DMS114 treated with DMSO at 0.1 percent for 48 hours (cell line): Measurements from ENCODE around the gene FADS3.
A peak's percentile ranks its signal among the peaks of the same experiment; 100 is the strongest.

Source experiments
- DNase-seq: peaks from one replicate; lab custom pipeline; 2025; ENCODE audit not compliant: unreplicated experiment; lab: John Stamatoyannopoulos, UW

FADS3 gene

DNA sequence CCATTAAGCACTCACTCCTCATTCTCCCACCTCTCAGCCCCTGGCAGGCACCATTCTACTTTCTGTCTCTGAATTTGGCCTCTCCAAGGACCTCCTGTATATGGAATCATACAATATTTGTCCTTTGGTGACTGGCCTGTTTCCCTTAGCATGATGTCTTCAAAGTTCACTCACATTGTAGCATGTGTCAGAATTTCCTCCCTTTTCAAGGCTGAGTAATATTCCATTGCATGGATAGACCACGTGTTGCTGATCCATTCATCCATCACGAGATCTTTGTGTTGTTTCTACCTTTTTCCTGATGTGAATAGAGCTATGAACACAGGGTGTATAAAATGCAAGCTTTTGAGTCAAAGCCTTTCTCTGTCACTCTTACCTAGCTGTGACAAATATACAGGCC, 51.6 kb downstream of the FADS3 start:
- DNase-seq, result no peak

DNA sequence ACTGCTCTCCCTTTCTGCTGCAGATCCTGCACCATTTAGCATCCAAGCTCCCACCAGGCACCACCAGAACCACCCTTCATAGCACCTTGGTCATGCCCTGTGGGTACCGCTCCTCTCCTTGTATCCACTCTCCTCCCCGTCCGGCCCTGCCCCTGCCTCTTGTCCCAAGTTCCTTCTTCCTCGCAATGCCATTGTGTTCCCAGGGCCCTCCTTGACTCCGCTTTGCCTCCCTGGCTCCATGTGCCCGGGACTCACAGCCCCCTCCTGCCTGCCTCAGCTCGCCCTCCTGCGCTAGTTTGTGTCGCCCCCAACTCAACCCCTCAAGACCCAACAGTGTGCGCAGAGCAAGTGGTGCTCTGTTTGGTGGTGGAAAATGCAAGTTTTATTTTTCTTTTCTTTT, 52.4 kb downstream of the FADS3 start:
- no peak for DNase-seq

DNA sequence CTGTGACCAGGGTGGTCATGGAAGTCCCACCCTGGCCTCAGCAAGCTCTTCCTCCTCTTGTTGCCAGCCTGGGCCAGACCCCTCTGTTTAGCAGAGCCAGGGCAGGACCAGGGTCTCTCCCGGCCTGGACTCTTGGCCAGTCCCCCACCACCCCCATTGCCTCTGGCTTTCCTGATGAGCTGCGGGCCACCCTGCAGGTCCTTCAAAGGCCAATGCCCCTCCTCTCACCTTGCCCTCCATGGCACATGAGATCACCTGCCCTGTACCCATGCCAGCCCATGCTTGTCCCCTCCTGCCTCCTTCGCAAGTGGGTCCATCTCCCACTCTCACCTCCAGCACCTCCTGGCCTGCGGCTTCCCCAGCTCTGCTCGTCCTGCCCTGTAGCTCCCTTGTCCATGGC, 52.8 kb downstream of the FADS3 start:
- DNase-seq, result no peak

DNA sequence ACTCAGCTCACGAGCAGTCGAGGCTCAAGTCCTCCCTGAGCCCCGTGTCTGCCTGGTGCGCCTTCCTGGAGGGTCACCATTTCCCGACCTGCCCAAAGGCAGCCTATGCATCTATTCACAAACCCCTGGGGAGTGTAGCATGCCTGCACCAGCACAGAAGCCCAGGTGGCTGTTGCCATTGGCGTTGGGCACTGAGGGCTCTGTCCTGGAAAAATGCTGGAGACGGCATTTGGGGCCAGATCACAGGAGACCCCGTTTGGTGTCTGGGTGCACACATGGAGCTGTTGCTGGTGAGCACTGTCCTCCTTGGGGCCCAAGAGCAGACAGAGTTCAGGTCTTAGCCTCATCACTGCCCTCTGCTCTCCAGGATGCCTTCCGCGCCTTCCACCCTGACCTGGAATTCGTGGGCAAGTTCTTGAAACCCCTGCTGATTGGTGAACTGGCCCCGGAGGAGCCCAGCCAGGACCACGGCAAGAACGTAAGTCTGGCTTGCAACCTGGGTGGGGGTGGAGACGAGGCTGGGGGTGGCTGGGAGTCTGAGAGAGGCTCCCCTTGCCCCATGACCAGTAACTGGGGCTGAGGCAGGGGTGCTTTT, 53.8 kb downstream of the FADS3 start:
- no peak for DNase-seq

DNA sequence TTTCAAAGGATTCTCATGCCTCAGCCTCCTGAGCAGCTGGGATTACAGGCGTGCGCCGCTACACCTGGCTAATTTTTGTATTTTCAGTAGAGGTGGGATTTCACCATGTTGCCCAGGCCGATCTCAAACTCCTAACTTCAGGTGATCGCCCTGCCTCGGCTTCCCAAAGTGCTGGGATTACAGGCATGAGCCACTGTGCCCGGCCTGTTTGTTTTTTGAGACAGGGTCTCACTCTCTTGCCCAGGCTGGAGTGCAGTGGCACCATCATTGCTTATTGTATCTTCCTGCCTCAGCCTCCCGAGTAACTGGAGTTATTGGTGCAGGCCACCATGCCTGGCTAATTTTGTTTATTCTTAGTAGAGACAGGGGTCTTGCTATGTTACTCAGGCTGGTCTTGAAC, 55.2 kb downstream of the FADS3 start:
- DNase-seq, result no peak

DNA sequence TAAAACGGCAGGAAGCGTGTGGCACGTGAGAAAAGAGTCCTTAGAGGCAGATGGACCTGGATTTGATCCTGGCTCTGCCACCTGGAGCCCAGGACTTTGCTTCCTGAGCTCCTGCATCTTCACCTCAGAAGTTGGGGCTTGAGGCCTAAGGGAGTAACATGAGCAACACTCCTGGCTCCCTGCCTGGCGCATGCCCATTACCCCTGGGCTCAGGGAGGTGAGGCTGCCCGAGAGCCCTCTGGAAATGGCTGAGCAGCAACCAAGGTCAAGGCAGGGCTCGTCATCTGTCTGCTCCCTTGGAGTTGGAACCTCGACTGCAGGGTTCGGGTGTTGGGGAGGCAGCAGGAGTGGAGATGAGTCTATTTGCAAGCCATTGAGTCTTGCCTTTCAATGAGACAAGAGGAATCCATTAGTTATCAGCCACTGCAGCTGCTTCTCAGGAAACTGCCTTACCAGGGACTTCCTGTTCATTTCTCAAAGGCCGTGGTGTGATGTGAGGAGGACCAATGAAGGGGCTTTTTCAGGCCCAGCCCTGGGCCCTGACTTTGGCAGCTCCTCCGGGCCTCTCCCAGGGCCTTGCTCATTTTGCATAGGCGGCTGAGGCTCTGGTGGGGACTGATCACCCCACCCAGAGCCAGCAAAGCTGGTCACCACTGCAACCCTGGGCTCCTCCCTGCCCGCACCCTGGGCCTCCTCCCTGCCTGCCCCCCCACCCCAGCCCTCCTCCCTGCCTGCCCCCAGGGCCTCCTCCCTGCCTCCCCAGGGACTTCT, 56.9 kb downstream of the FADS3 start:
- DNase-seq, result no peak

DNA sequence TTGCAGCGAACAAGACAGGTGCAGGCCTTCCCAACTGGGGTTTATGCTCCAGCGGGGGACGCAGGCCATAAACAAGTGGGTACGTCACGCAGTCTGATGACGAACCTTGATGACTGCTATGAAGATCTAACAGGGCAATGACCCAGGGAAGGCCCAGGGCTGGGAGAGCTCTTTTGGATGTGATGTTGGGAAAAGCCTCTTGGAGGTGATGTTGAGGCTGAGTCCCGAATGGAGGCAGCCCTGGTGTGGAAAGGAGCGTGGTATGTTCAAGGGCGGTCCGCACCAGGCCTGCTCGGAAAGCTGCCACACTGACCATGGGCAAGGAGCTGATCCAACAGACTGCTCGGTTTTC, 57.4 kb downstream of the FADS3 start:
- no peak for DNase-seq

DNA sequence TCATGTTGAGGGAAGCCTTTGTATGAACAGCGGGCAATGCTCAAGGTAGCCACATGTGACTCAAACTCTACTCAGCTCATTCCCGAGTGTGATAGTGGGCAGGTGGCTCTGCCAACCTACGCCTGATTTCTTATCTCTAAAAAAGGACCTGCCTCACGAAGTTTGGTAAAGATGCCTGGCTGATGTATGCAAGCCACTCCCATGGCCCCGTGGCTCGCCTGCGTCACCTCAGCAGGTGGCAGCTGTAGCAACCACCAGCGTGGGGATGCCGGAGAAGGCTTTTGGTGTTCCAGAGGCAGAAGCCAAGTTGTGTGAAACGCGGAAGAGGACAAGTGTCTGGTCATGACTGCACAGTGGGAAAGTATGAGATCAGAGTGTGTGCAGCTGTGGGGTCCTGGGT, 57.9 kb downstream of the FADS3 start:
- DNase-seq, result no peak

DNA sequence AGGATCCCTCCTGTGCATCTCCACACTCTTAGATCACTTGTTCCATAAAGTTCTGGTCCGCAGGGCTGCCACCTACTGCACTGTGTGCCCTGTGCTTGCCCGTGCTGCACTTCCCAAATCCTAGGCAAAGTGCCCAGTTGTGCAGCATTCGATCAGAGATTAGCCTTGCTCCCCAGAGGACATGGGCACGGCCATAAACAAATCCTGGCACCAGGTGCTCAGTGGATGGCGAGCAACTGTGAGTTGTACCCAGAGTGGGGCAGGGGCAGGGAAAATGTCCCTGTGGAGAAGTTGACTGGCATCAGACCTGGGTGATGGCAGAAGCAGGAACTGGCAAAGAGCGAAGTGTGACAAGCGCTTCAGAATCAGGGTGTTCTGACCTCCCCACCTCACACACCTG, 58.6 kb downstream of the FADS3 start:
- DNase-seq, result no peak

DNA sequence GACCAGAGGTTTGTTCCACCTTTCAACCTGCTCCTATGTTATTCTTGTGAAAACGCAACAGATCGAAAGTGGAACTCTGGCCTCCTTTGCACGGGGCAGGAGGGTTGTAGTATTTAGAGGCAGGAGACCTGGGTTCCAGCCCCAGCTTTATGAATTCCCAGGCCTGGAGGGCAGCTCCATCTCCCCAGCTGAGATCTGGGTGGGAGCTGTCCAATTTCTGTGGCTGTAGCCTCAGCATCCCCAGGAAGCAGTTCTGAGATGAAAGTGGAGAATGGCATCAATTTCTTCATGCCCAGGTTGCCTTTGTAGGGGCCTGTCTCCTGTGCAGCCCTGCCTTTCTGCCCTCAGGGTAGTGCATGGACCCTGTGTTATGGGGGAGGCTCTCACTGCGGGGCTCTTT, 59.1 kb downstream of the FADS3 start:
- no peak for DNase-seq

DNA sequence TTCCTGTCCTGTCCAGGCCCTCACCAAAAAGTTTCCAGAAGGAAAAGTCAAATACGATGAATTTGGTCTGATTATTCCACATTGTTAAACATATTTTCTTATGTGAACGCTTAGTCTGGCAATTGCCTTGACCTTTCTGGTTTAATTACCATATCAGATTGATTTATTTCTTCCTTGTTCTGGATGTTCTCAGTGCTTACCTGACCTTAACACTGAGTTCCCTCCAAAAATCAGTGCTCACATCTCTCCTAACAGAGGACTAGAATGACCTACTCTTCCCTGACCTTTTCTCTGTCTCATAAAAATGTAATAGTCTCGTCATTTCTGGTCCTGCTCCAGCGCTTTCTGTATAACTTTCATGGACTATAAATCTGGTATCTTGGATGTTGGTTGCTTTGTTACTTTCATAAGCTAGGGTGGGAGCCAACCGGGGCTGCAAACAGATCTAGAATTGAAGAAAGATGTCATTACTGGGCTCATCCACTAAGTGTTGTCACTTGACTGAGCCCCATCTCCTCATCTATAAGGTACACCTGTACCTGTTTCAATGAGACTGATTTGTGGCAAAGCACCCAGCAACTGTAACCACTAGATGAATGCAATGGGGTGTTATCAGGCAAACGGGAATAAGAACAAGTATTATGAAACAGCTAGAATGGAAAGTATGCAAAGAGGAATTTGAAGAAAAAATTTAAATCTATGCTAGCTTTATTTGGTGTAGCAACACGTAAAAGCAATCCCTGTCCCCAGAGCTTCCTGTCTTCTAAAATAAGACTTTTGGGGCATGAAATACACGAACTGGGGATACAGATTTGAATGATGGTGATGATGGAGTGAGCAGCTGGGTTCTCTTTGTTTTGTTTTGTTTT, 60.9 kb downstream of the FADS3 start:
- no peak for DNase-seq

DNA sequence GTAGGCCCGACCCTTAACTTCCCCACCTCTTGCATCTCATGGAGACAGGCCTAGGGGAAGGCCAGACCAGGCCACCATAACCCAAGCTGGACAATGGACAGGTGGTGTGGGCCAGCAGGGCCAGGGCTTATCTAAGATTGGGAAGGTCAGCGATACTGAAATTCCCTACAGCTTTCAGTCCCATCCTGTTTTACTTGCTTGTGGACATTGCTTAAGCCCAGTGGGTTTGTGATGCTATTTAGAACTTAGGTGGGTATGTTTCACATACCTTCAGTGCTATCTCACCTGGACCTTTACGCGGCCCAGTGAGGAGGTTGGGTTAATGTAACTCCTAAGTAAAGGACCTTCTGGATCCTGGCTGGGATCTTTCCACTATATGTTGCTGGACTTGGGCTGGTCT, 61.5 kb downstream of the FADS3 start:
- DNase-seq, result no peak

DNA sequence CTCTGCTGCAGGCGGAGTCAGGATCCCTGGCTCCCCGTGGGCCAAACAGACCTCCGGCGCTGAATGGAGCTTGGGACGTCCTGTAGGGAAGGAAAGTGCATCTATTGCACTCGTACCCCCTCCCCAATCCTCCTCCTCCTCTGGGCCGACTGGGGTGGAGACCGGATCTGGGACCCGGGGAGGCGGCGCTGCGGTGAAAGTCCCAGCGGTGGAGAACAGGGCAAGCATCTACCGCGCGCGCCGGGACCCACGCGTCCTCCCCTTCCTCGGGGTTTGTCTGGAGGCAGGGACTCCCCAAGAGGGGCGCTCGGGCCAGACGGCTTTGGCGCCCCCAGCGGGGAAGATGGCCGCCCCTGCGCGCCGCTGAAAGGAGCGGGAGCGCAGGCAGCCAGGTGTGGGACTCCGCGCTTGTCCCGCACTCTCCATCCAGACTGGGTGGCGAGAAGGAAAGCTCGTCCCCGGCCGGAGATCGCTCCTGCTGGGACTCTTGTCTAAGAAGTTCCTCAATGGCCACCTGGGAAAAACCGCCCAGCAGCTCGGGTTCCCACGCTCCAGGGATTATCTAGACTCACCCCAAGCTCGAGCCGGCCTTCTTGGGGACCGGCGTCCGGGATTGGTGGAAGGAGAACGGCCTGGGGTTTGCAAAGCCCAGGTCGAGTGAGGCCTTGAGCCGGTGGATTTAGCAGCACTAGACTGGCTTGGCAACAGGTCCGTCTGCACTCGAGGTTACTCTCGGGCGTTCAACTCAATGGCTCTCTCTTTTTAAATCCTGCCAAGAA, 62.5 kb downstream of the FADS3 start:
- DNase-seq, result no peak

DNA sequence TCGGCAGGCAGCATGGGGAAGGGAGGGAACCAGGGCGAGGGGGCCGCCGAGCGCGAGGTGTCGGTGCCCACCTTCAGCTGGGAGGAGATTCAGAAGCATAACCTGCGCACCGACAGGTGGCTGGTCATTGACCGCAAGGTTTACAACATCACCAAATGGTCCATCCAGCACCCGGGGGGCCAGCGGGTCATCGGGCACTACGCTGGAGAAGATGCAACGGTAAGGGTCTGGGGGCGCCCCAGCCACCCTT, 63.0 kb downstream of the FADS3 start:
- DNase-seq, result no peak

DNA sequence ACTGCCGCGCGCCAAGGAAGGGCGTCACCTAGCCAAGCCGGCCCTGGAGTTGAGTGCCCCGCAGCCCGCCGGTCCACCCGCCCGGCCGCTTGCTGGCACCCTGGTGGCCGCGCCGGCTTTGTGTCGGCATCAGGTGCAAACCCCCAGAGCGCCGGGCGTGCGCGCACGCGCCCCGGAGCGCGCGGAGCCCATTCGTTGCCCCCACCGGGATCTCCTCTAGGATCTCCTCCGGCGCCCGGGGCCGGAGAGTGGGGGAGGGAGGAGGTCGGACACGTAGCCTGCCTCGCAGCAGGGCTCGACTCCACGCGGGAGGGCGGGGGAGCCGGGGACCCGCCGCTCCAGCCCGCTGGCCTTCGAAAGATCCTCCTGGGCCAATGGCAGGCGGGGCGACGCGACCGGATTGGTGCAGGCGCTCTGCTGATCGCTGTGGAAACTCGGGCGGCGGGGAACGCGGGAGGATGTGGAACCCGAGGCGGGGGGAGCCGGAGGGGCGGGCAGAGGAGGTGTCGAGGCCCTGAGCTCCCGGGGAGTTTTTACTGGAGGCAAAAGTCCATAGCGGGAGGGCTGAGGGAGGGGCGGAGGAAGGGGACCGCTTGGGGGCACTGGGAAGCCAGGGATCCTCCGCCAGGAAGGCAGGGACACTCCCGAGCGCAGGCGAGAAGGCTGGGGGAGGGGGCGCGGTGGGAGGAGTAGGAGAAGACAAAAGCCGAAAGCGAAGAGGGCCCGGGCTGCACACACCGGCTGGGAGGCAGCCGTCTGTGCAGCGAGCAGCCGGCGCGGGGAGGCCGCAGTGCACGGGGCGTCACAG, 63.6 kb downstream of the FADS3 start, which contains the start of gene FADS2:
FADS2 (plus strand) TSS at position 730 of the 808 bp plus-strand sequence. CDS start 91 bp downstream, outside the sequence.
- DNase-seq, result peak; percentile 40

DNA sequence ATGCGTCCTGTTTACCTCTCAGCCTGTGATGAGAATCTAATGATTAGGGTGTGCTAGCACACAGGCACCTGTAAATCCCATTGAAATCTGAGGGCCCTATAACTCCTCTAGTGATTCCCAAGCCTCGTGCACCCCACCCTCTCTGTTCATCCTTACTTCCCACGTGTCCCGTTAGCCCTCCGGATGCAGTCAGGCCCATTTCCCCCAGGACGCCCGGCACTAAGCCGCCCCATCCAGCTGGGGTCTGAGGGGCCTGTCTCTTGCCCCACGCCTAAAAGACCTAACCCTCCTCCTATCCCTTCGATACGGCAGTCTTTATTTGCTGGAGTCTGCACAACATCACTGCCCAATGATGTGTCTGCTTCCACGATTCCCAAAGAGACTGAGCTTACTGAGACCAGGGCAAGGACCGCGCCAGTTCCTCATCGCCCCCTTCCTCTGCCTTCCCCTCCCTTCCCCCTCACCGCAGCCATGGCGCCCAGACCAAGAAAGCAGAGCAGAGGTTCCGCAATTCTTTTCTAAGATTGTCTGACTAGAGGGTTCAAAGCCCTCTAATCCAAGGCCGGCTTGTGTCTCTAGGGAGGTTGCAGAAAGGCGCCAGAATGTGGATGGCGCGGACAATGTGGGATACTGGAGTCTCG, 64.3 kb downstream of the FADS3 start:
- no peak for DNase-seq
